ENCODE data around the gene RHOB. TPM values are rescaled to one million over a fixed set of nuclear protein-coding genes. Genes with fewer than 3 reads are reported as not detected.

Gene RHOB
- total RNA-seq = 387 and 429 TPM in 2 replicates
- 103 and 146 TPM in 2 replicates for polyA plus RNA-seq

- Histone ChIP-seq H4K20me1 (ENCODE audit: insufficient read depth, poor library complexity, severe bottlenecking) (peaks cover 28% of the 10 kb centered on the region), H3K4me1 (ENCODE audit: insufficient read depth) (peaks cover 38% of the 10 kb centered on the region), H3K36me3 (replicated peaks; ENCODE audit: insufficient read depth, low read depth) (no peaks in the 10 kb centered on the region), H3K27ac (peak within 1 kb of the TSS; percentile 93), H3K4me2 (peak within 1 kb of the TSS; percentile 84), H3K9me3 (ENCODE audit: low read depth) (no peaks in the 10 kb centered on the region), H2AFZ (no peak within 1 kb of the TSS), H3K27me3 (no peaks in the 10 kb centered on the region), H3K9me2 (replicated peaks; ENCODE audit: insufficient read depth) (no peaks in the 10 kb centered on the region), H3K4me3 (peak within 1 kb of the TSS; percentile 66), H3K79me2 (peaks cover 25% of the 10 kb centered on the region)
- peak; percentile 99 for DNase-seq (ENCODE audit: low spot score)
- WGBS (ENCODE audit: low lambda C conversion rate, missing lambda C conversion rate) = under 1% methylated on average over 30 of the region's 60 CpGs
- TF ChIP-seq CTCF (IDR thresholded peaks at IDR 0.05; ENCODE audit: poor library complexity) (no peak), EZH2phosphoT487 (IDR thresholded peaks at IDR 0.05; ENCODE audit: low read depth, severe bottlenecking, unreplicated experiment) (no peak), EZH2 (IDR thresholded peaks at IDR 0.05; ENCODE audit: borderline replicate concordance) (no peak)
These were observed at the start of gene RHOB for GRCh38 chr2:20446917-20447436. TSS of gene RHOB (plus strand) at chr2:20447074. CDS start at chr2:20447466, 392 bp downstream.

GRCh38 chr2:20397811-20398447 lies 48.9 kb upstream of the RHOB start:
- Histone ChIP-seq H3K36me3 (replicated peaks; ENCODE audit: insufficient read depth, low read depth) (no peaks in the 10 kb centered on the region), H2AFZ (no peak overlapping the region), H3K27ac (no peak overlapping the region), H3K4me1 (ENCODE audit: insufficient read depth) (no peaks in the 10 kb centered on the region), H3K4me3 (no peak overlapping the region), H4K20me1 (ENCODE audit: insufficient read depth, poor library complexity, severe bottlenecking) (no peaks in the 10 kb centered on the region), H3K79me2 (no peaks in the 10 kb centered on the region), H3K9me3 (ENCODE audit: low read depth) (no peaks in the 10 kb centered on the region), H3K9me2 (replicated peaks; ENCODE audit: insufficient read depth) (no peaks in the 10 kb centered on the region), H3K27me3 (no peaks in the 10 kb centered on the region), H3K4me2 (no peak overlapping the region)
- TF ChIP-seq CTCF (IDR thresholded peaks at IDR 0.05; ENCODE audit: poor library complexity) (no peak), EZH2 (IDR thresholded peaks at IDR 0.05; ENCODE audit: borderline replicate concordance) (no peak), EZH2phosphoT487 (IDR thresholded peaks at IDR 0.05; ENCODE audit: low read depth, severe bottlenecking, unreplicated experiment) (no peak)
- WGBS (ENCODE audit: low lambda C conversion rate, missing lambda C conversion rate) = 89% methylated on average over 5 of the region's 5 CpGs
- no peak for DNase-seq (ENCODE audit: low spot score)

- H3K79me2 ChIP-seq = no peaks in the 10 kb centered on the region
- TF ChIP-seq EZH2 (IDR thresholded peaks at IDR 0.05; ENCODE audit: borderline replicate concordance) (no peak), EZH2phosphoT487 (IDR thresholded peaks at IDR 0.05; ENCODE audit: low read depth, severe bottlenecking, unreplicated experiment) (no peak), CTCF (IDR thresholded peaks at IDR 0.05; ENCODE audit: poor library complexity) (no peak)
- H2AFZ ChIP-seq = no peak overlapping the region
- DNase-seq (ENCODE audit: low spot score) = no peak
- H3K27me3 ChIP-seq = no peaks in the 10 kb centered on the region
- 73% methylated on average over 7 of the region's 7 CpGs for WGBS (ENCODE audit: low lambda C conversion rate, missing lambda C conversion rate)
- no peaks in the 10 kb centered on the region for H3K9me2 ChIP-seq (replicated peaks; ENCODE audit: insufficient read depth)
- no peak overlapping the region for H3K4me2 ChIP-seq
- H3K27ac ChIP-seq = no peak overlapping the region
- no peaks in the 10 kb centered on the region for H4K20me1 ChIP-seq (ENCODE audit: insufficient read depth, poor library complexity, severe bottlenecking)
- H3K4me3 ChIP-seq = no peak overlapping the region
- no peaks in the 10 kb centered on the region for H3K36me3 ChIP-seq (replicated peaks; ENCODE audit: insufficient read depth, low read depth)
- H3K9me3 ChIP-seq (ENCODE audit: low read depth) = no peaks in the 10 kb centered on the region
- H3K4me1 ChIP-seq (ENCODE audit: insufficient read depth) = no peaks in the 10 kb centered on the region
These were observed 47.8 kb upstream of the RHOB start for GRCh38 chr2:20398956-20399567.

Measured in hepatocyte (in vitro differentiated cells).